ENCODE data around the gene CTAGE1.
"Not testable (repeated sequence)": the region's sequence is repeated elsewhere in the genome, so short reads cannot be mapped to it uniquely, and the experiment has no call there.

The CTAGE1 gene

DNA sequence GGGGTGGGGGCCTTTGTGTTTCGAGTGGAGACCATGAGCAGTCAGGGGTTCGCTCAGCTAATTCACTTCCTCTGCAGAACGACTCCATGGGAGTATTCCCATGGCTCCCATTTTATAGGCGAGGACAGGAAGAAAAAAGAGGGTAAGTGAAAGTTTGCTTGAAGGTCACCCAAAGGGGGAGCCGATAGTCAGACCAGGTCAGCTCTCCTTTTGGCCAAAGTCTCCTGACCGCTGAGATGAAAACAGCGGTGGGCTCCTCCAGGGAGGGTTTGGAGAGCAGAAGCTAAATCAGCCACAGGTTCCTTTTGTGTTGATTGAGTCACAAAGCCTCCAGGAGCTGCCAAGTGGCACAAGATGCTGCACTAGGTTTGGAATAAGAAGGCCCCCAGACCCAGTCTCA is 34.1 kb upstream of the CTAGE1 start:
- H3K4me3 ChIP-seq (ENCODE audit: low read depth, low read length): no peak overlapping the region
- peaks cover 37% of the 10 kb centered on the region for H3K27me3 ChIP-seq (ENCODE audit: insufficient read depth, low read depth, severe bottlenecking)
- H3K27ac ChIP-seq: no peak overlapping the region
- no peaks in the 10 kb centered on the region for H3K36me3 ChIP-seq
- no peak for DNase-seq
- TF ChIP-seq, protein P1, sequence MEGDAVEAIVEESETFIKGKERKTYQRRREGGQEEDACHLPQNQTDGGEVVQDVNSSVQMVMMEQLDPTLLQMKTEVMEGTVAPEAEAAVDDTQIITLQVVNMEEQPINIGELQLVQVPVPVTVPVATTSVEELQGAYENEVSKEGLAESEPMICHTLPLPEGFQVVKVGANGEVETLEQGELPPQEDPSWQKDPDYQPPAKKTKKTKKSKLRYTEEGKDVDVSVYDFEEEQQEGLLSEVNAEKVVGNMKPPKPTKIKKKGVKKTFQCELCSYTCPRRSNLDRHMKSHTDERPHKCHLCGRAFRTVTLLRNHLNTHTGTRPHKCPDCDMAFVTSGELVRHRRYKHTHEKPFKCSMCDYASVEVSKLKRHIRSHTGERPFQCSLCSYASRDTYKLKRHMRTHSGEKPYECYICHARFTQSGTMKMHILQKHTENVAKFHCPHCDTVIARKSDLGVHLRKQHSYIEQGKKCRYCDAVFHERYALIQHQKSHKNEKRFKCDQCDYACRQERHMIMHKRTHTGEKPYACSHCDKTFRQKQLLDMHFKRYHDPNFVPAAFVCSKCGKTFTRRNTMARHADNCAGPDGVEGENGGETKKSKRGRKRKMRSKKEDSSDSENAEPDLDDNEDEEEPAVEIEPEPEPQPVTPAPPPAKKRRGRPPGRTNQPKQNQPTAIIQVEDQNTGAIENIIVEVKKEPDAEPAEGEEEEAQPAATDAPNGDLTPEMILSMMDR (IDR thresholded peaks at IDR 0.05; ENCODE audit: low read depth, low read length): no peak
- peaks cover 4% of the 10 kb centered on the region for H3K9me3 ChIP-seq (ENCODE audit: severe bottlenecking)

DNA sequence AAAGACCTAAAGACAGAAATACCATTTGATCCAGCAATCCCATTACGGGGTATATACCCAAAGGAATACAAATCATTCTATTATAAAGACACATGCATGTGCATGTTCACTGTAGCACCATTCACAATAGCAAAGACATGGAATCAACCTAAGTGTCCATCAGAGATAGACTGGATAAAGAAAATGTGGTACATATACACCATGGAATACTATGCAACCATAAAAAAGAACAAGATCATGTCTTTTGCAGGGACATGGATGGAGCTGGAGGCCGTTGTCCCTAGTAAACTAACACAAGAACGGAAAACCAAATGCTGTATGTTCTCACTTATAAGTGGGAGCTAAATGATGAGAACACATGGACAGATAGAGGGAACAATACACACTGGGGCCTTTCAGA is 33.1 kb upstream of the CTAGE1 start:
- H3K27ac ChIP-seq; H3K36me3 ChIP-seq; H3K4me3 ChIP-seq (ENCODE audit: low read depth, low read length); DNase-seq; H3K9me3 ChIP-seq (ENCODE audit: severe bottlenecking): not testable (repeated sequence)
- H3K27me3 ChIP-seq (ENCODE audit: insufficient read depth, low read depth, severe bottlenecking): peaks cover 30% of the 10 kb centered on the region

DNA sequence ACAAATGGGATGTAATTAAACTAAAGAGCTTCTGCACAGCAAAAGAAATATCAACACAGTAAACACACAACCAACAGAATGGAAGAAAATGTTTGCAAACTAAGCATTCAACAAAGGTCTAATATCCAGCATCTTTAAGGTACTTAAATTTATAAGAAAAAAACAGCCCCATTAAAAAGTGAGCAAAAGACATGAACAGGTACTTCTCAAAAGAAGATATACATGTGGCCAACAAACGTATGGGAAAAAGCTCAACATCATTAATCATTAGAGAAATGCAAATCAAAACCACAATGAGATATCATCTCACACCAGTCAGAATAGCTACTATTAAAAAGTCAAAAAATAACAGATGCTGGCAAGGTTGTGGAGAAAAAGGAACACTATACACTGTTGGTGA is 32.6 kb upstream of the CTAGE1 start:
- peaks cover 29% of the 10 kb centered on the region for H3K27me3 ChIP-seq (ENCODE audit: insufficient read depth, low read depth, severe bottlenecking)
- not testable (repeated sequence) for DNase-seq; H3K9me3 ChIP-seq (ENCODE audit: severe bottlenecking); H3K36me3 ChIP-seq; H3K4me3 ChIP-seq (ENCODE audit: low read depth, low read length); H3K27ac ChIP-seq

DNA sequence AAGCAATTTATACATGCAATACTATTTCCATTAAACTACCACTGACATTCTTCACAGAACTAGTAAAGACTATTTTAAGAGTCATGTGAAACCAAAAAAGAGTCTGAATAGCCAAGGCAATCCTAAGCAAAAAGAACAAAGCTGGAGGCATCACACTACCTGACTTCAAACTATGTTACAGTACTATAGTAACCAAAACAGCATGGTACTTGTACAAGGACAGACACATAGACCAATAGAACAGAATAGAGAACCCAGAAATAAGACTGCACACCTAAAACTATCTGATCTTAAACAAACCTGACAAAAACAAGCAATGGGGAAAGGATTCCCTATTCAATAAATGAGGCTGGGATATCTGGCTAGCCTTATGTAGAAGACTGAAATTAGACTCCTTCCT is 32.0 kb upstream of the CTAGE1 start:
- H3K4me3 ChIP-seq (ENCODE audit: low read depth, low read length); H3K27ac ChIP-seq; DNase-seq; H3K36me3 ChIP-seq; H3K9me3 ChIP-seq (ENCODE audit: severe bottlenecking): not testable (repeated sequence)
- peaks cover 29% of the 10 kb centered on the region for H3K27me3 ChIP-seq (ENCODE audit: insufficient read depth, low read depth, severe bottlenecking)

DNA sequence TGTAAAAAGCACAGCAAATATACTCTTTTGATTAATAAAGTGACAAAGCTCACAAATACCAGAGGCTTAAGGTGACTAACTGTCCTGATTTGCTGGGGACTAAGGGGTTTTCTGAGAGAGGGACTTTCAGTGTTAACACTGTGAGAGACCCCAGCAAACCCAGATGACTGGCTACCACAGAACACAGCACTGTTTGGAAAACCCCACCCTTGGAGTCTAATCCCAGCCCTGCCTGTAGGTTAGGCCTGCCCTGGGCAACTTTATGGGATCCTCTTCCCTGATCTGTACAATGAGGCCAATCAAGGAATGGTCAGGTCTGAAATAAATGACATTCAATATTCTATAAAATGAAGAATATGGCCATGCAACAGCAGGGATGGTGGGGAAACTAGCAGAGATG is 30.5 kb upstream of the CTAGE1 start:
- H3K36me3 ChIP-seq: no peaks in the 10 kb centered on the region
- H3K27me3 ChIP-seq (ENCODE audit: insufficient read depth, low read depth, severe bottlenecking): peaks cover 23% of the 10 kb centered on the region
- no peak for DNase-seq
- H3K4me3 ChIP-seq (ENCODE audit: low read depth, low read length): no peak overlapping the region
- TF ChIP-seq, protein P1 (IDR thresholded peaks at IDR 0.05; ENCODE audit: low read depth, low read length): no peak
- H3K9me3 ChIP-seq (ENCODE audit: severe bottlenecking): peaks cover 4% of the 10 kb centered on the region
- H3K27ac ChIP-seq: no peak overlapping the region

DNA sequence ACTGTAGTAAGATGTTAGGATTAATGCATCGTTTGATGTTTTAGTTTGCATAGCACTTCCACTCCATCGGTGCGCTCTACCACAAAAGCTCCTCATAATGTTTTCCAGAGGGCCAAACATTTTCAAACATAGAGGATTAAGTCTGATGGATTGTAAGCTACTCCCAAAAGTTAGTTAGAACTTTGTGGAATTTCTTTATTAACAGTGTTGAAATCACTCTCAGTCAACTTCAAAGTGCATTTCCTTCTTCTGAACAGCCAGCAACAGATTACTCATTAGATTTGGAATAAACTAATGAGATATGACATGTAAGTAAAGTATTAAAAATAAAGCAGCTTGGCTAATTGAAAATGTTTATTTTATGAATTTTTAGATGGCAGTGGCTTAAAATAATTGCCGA is 30.1 kb upstream of the CTAGE1 start:
- peaks cover 18% of the 10 kb centered on the region for H3K27me3 ChIP-seq (ENCODE audit: insufficient read depth, low read depth, severe bottlenecking)
- TF ChIP-seq, protein P1 (IDR thresholded peaks at IDR 0.05; ENCODE audit: low read depth, low read length): no peak
- H3K27ac ChIP-seq: no peak overlapping the region
- H3K4me3 ChIP-seq (ENCODE audit: low read depth, low read length): no peak overlapping the region
- no peaks in the 10 kb centered on the region for H3K36me3 ChIP-seq
- H3K9me3 ChIP-seq (ENCODE audit: severe bottlenecking): peaks cover 4% of the 10 kb centered on the region
- no peak for DNase-seq

DNA sequence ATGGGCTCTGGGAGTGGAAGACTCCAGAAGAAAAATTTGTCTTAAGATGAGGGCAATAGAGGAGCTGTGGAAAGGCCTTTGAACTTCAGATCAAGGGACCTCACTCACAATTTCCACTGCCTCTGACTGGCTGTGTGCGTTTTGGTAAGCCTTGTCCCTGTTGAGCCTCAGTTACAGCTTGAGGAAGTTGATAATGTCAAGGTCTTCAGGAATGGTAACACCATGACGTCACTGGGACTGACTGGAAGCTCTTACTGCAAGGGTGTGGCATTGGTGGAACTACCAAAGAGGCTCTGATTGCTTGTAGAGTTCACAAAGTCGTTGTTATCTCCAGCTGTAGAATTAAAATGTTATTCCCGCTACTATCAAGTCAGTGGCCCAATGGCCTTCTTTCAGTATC is 29.2 kb upstream of the CTAGE1 start:
- Histone ChIP-seq H3K9me3 (ENCODE audit: severe bottlenecking) (peaks cover 4% of the 10 kb centered on the region), H3K36me3 (no peaks in the 10 kb centered on the region), H3K27me3 (ENCODE audit: insufficient read depth, low read depth, severe bottlenecking) (peaks cover 14% of the 10 kb centered on the region), H3K27ac (no peak overlapping the region), H3K4me3 (ENCODE audit: low read depth, low read length) (no peak overlapping the region)
- TF ChIP-seq, protein P1 (IDR thresholded peaks at IDR 0.05; ENCODE audit: low read depth, low read length): no peak
- DNase-seq: no peak
